Prostate gland (tissue), 2 donors: ENCODE measurements around the gene AP1M1. TPM values are rescaled to one million over a fixed set of nuclear protein-coding genes. Genes with fewer than 3 reads are reported as not detected.

ENCODE experiments used
- DNase-seq: peaks from one replicate; pipeline ENCODE4 v3.0.0-alpha.2; 2019; ENCODE audit warnings: low spot score
- H3K27ac ChIP-seq, 2 donors: fragments of 200-600 bp; sonication (generic); 2 replicates each; pipeline ENCODE4 v1.5.1; 2017 to 2019
- H3K27me3 ChIP-seq: fragments of 200-600 bp; sonication (generic); replicated peaks from 2 replicates; pipeline ENCODE4 v1.5.1; 2019; ENCODE audit not compliant: insufficient read depth
- H3K36me3 ChIP-seq, 2 donors: fragments of 200-600 bp; sonication (generic); 1 replicate in 1 of 2; 2 replicates in 1 of 2; pipeline versions ENCODE4 v1.5.1 to v1.8.1; 2017 to 2019
- H3K4me1 ChIP-seq: fragments of 200-600 bp; sonication (generic); replicated peaks from 2 replicates; pipeline ENCODE4 v1.5.1; 2019
- H3K4me3 ChIP-seq, 2 donors: fragments of 200-600 bp; sonication (generic); 2 replicates each; pipeline ENCODE4 v1.5.1; 2017 to 2019
- H3K9me3 ChIP-seq: fragments of 200-600 bp; sonication (generic); 2 replicates; pipeline ENCODE4 v1.5.1; 2017
- CTCF ChIP-seq, 4 experiments: fragments of 200-600 bp in 2 of 4; fragments of 450-650 bp in 2 of 4; sonication (generic) in 2 of 4; IDR thresholded peaks; 1 replicate in 3 of 4; 2 replicates in 1 of 4; pipeline ENCODE4 v1.5.1; 2016 to 2019; ENCODE audit warnings: antibody characterized with exemption in 4 of 4, mild to moderate bottlenecking in 2 of 4, moderate library complexity in 2 of 4
- POLR2A ChIP-seq: fragments of 450-650 bp; IDR thresholded peaks from one replicate; pipeline ENCODE4 v1.6.1; 2016; ENCODE audit warnings: antibody characterized with exemption, mild to moderate bottlenecking
- POLR2AphosphoS5 ChIP-seq: sonication (generic); formaldehyde crosslinking; IDR thresholded peaks from one replicate; pipeline ENCODE4 v1.6.1; 2017; ENCODE audit warnings: antibody characterized with exemption
- WGBS: methylation state at CpG from one replicate; pipeline ENCODE4 v1.1.5; 2018; 5-methylcytosine and 5-hydroxymethylcytosine counted together
- intact Hi-C: fragments of 100-400 bp; cut with DNase I; formaldehyde crosslinking; loops from one replicate; pipeline ENCODE4 v1.14.2; 2022
- total RNA-seq, 2 donors: library from RNA; depleted of rRNA; stranded (reverse); fragments of >200 nt; gene quantifications; one replicate each; pipeline ENCODE4 v1.1.0, GENCODE V29; 2016

Gene AP1M1
- total RNA-seq, 2 donors from 2014 or later, result 45.9 to 130 TPM

DNA sequence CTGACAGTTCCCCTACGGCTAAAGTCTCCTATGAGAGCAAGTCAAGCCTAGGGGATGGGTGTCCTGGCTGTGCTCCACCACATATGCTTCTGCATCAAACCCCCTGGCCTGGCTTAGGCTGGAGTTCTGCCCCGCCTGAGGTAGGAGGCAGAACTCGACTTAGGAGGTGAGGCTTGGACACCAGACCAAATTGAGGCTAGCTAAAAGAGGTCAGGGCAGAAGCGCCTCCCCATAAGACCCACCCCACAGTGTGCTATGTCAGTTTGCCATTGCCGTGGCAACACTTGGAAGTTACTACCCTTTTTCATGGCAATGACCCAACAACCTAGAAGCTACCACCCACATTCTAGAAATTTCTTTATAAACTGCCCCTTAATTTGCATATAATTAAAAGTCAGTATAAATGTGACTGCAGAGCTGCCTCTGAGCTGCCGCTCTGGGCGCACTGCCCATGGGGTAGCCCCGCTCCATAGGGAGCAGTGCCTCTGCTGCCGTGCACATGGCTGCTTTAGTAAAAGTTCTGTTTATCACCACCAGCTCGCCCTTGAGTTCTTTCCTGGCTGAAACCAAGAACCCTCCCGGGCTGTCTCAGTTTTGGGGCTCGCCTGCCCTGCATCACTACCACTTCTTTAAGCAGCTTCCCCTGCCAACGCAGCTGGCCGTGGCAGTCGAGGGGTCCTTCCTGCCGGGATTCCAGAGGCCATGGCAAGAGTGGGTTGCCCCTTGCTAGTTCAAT lies 20.2 kb downstream of the AP1M1 start:
- H3K36me3 ChIP-seq, result no peaks in the 10 kb centered on the region
- H3K4me3 ChIP-seq, result no peak overlapping the region
- no peak for DNase-seq
- intact Hi-C loops, result no loop called here
- H3K4me1 ChIP-seq, result no peaks in the 10 kb centered on the region
- H3K27ac ChIP-seq, result no peak overlapping the region
- no peaks in the 10 kb centered on the region for H3K27me3 ChIP-seq
- WGBS, result 93% methylated on average over 16 of the region's 16 CpGs
- TF ChIP-seq CTCF (IDR thresholded peaks at IDR 0.05) (no peak), POLR2A (no peak), POLR2AphosphoS5 (no peak)
- H3K9me3 ChIP-seq, result no peaks in the 10 kb centered on the region

DNA sequence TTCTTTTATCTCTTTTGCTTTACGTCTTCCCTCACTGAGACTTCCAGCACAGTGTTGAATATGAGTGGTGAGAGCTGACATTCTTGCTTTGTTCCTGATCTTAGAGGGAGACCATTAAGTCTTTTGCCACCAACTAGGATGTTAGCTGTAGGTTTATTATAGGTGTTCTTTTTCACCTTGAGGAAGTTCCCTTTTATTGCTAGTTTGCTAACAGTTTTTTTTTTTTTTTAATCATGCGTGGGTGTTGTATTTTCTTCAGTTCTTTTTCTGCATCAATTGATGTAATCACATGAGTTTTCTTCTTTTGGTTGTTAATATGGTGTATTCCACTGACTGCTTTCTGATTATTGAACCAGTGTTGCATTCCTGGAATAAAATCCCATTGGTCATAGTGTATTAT lies 21.1 kb downstream of the AP1M1 start:
- Histone ChIP-seq H3K27me3 (no peaks in the 10 kb centered on the region), H3K27ac (no peak overlapping the region), H3K36me3 (peaks cover 0 to 3% of the 10 kb centered on the region in 2 donors), H3K4me3 (no peak overlapping the region), H3K9me3 (no peaks in the 10 kb centered on the region), H3K4me1 (no peaks in the 10 kb centered on the region)
- 79% methylated on average over 2 of the region's 2 CpGs for WGBS
- intact Hi-C loops, result no loop called here
- TF ChIP-seq POLR2AphosphoS5, result no peak
- TF ChIP-seq POLR2A, result no peak
- no peak for TF ChIP-seq CTCF (IDR thresholded peaks at IDR 0.05)
- DNase-seq, result no peak

DNA sequence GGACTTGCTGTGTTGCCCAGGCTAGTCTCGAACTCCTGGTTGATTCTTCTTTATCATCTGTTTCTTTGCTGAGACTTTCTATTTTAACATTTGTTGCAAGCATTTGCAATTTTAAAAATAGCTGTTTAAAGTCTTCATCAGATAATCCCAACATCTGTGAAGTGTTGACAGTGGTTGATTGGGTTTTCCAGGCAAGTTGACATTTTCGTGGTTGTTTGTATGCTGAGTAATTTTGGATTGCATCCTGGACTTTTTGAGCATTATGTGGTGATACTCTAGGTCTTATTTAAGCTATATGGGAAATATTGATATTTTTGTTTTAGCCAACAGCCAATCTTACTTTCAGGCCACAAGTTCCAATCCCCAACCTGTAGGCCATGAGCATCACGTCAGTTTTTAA lies 25.1 kb downstream of the AP1M1 start:
- Histone ChIP-seq H3K4me1 (no peaks in the 10 kb centered on the region), H3K27me3 (no peaks in the 10 kb centered on the region), H3K27ac (no peak overlapping the region), H3K36me3 (peaks cover 0 to 10% of the 10 kb centered on the region in 2 donors), H3K4me3 (no peak overlapping the region), H3K9me3 (no peaks in the 10 kb centered on the region)
- DNase-seq, result no peak
- no peak for TF ChIP-seq POLR2AphosphoS5
- WGBS, result 93% methylated on average over 3 of the region's 3 CpGs
- intact Hi-C loops, result no loop called here

- no peak overlapping the region for H3K27ac ChIP-seq
- H3K4me1 ChIP-seq, result no peaks in the 10 kb centered on the region
- 87% methylated on average over 15 of the region's 15 CpGs for WGBS
- no peak for DNase-seq
- TF ChIP-seq POLR2AphosphoS5, result no peak
- no peak for TF ChIP-seq POLR2A
- TF ChIP-seq CTCF (IDR thresholded peaks at IDR 0.05), result no peak
- intact Hi-C loops, result no loop called here
- no peaks in the 10 kb centered on the region for H3K27me3 ChIP-seq
- H3K36me3 ChIP-seq, result peaks cover 3 to 19% of the 10 kb centered on the region in 2 donors
- no peak overlapping the region for H3K4me3 ChIP-seq
- H3K9me3 ChIP-seq, result no peaks in the 10 kb centered on the region
These were observed 26.0 kb downstream of the AP1M1 start for GRCh38 chr19:16223746-16224145.

- 90% methylated on average over 32 of the region's 32 CpGs for WGBS
- peaks cover 3 to 26% of the 10 kb centered on the region in 2 donors for H3K36me3 ChIP-seq
- no peaks in the 10 kb centered on the region for H3K27me3 ChIP-seq
- no peak for DNase-seq
- H3K4me1 ChIP-seq, result no peaks in the 10 kb centered on the region
- H3K27ac ChIP-seq, result no peak overlapping the region
- H3K4me3 ChIP-seq, result no peak overlapping the region
- no peaks in the 10 kb centered on the region for H3K9me3 ChIP-seq
- intact Hi-C loops, result no loop called here
- no peak for TF ChIP-seq POLR2AphosphoS5
- TF ChIP-seq POLR2A, result no peak
These were observed 26.8 kb downstream of the AP1M1 start for GRCh38 chr19:16224293-16225045.
